Type B pancreatic cell (in vitro differentiated cells): ENCODE results near the gene PPFIBP2. TPM values are rescaled to one million over a fixed set of nuclear protein-coding genes. Genes with fewer than 3 reads are reported as not detected.

ENCODE experiments used
- DNase-seq: peaks from one replicate; pipeline ENCODE4 v3.0.0; 2021; ENCODE audit warnings: mixed read lengths; ENCODE audit not compliant: unreplicated experiment; ENCODE audit errors: extremely low spot score
- H3K27ac Mint-ChIP-seq: 2 replicates; pipeline ENCODE4 v1.8.0; 2021; ENCODE audit warnings: mild to moderate bottlenecking, mixed read lengths
- H3K27me3 Mint-ChIP-seq: 2 replicates; pipeline ENCODE4 v1.8.0; 2021; ENCODE audit warnings: mixed read lengths
- H3K36me3 Mint-ChIP-seq: 2 replicates; pipeline ENCODE4 v1.8.0; 2021; ENCODE audit warnings: mixed read lengths
- H3K4me1 Mint-ChIP-seq: one replicate; pipeline ENCODE4 v1.8.0; 2021; ENCODE audit warnings: mixed read lengths; ENCODE audit not compliant: unreplicated experiment
- H3K4me3 Mint-ChIP-seq: 2 replicates; pipeline ENCODE4 v1.8.0; 2021; ENCODE audit warnings: mild to moderate bottlenecking, mixed read lengths
- H3K9me3 Mint-ChIP-seq: 2 replicates; pipeline ENCODE4 v1.8.0; 2021; ENCODE audit warnings: mixed read lengths
- total RNA-seq: library from RNA; stranded (reverse); gene quantifications from 2 replicates; pipeline ENCODE4 v1.2.1, GENCODE V29; 2021; ENCODE audit warnings: low replicate concordance
- TF ChIP-seq, protein P1 (sequence below): fragments of 200-600 bp; sonication (generic); conservative IDR thresholded peaks from 2 replicates; pipeline ENCODE4 v1.5.0; 2021; ENCODE audit warnings: antibody characterized with exemption, mild to moderate bottlenecking

Gene PPFIBP2
- total RNA-seq, 1 donor from 2014 or later = 70.7 TPM

DNA sequence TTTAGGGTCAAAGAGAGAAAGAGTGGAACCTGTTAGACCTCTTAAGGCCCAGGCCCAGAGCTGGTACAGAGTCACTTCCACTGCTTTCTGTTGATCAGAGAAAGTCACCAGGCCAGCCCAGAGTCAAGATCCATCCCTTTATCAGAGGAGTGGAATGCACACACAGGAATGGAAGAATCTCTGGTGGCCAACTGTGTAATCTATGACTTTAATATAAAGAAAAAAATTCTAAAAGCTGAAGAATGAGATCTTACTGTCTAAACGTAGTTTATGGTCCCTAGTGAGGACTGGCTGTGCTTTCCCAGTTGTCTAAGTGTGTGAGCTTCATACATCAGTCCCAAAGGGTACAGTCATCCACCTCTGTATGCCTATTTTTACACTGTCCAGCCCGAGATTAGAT is 51.0 kb downstream of the PPFIBP2 start:
- Mint-ChIP-seq H3K4me1 (peaks cover 40% of the 10 kb centered on the region), H3K27ac (no peak overlapping the region), H3K9me3 (no peaks in the 10 kb centered on the region), H3K36me3 (peaks cover 12% of the 10 kb centered on the region), H3K27me3 (no peaks in the 10 kb centered on the region), H3K4me3 (no peak overlapping the region)
- TF ChIP-seq, protein P1, sequence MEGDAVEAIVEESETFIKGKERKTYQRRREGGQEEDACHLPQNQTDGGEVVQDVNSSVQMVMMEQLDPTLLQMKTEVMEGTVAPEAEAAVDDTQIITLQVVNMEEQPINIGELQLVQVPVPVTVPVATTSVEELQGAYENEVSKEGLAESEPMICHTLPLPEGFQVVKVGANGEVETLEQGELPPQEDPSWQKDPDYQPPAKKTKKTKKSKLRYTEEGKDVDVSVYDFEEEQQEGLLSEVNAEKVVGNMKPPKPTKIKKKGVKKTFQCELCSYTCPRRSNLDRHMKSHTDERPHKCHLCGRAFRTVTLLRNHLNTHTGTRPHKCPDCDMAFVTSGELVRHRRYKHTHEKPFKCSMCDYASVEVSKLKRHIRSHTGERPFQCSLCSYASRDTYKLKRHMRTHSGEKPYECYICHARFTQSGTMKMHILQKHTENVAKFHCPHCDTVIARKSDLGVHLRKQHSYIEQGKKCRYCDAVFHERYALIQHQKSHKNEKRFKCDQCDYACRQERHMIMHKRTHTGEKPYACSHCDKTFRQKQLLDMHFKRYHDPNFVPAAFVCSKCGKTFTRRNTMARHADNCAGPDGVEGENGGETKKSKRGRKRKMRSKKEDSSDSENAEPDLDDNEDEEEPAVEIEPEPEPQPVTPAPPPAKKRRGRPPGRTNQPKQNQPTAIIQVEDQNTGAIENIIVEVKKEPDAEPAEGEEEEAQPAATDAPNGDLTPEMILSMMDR = no peak
- DNase-seq = no peak

DNA sequence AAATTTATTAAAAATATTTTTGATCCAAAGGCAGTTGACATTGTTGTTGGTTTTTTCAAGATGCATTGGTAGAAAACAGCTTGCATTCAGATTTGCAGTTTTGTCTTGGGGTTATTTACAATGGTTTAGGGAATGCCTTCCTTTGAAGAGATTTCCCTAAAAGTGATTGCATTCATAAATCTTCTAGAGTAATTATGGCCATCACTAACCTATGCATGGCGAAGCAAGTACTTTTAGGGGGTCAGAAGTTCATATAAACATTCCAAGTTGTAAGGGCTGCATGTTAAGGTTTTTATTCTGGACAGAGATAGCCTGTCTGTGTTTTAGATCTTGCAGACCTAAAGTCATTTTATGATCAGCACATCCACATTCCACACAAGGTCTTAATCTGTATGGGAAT is 53.5 kb downstream of the PPFIBP2 start:
- peaks cover 12% of the 10 kb centered on the region for H3K36me3 Mint-ChIP-seq

GRCh38 chr11:7569044-7569443 is 55.2 kb downstream of the PPFIBP2 start:
- no peak for DNase-seq
- Mint-ChIP-seq H3K4me3 (no peak overlapping the region), H3K4me1 (peaks cover 49% of the 10 kb centered on the region), H3K36me3 (peaks cover 12% of the 10 kb centered on the region), H3K27ac (no peak overlapping the region), H3K27me3 (no peaks in the 10 kb centered on the region), H3K9me3 (no peaks in the 10 kb centered on the region)
- TF ChIP-seq, protein P1 = no peak

More for the DNA sequence above, 53.5 kb downstream of the PPFIBP2 start:
- TF ChIP-seq, protein P1 = no peak
- H3K9me3 Mint-ChIP-seq = no peaks in the 10 kb centered on the region
- H3K4me3 Mint-ChIP-seq = no peak overlapping the region
- H3K27ac Mint-ChIP-seq = no peak overlapping the region
- DNase-seq = no peak
- peaks cover 49% of the 10 kb centered on the region for H3K4me1 Mint-ChIP-seq
- no peaks in the 10 kb centered on the region for H3K27me3 Mint-ChIP-seq

- no peaks in the 10 kb centered on the region for H3K27me3 Mint-ChIP-seq
- DNase-seq = no peak
- peak overlapping the region; percentile 58 for H3K27ac Mint-ChIP-seq
- no peak overlapping the region for H3K4me3 Mint-ChIP-seq
- H3K4me1 Mint-ChIP-seq = peaks cover 53% of the 10 kb centered on the region
- TF ChIP-seq, protein P1 = no peak
- H3K9me3 Mint-ChIP-seq = no peaks in the 10 kb centered on the region
- H3K36me3 Mint-ChIP-seq = peaks cover 5% of the 10 kb centered on the region
These were observed 56.4 kb downstream of the PPFIBP2 start for GRCh38 chr11:7570241-7570640.

- H3K27ac Mint-ChIP-seq = peak overlapping the region; percentile 91
- DNase-seq = no peak
- TF ChIP-seq, protein P1 = no peak
- no peaks in the 10 kb centered on the region for H3K27me3 Mint-ChIP-seq
- peaks cover 61% of the 10 kb centered on the region for H3K4me1 Mint-ChIP-seq
- no peaks in the 10 kb centered on the region for H3K9me3 Mint-ChIP-seq
- peak overlapping the region; percentile 4 for H3K4me3 Mint-ChIP-seq
- H3K36me3 Mint-ChIP-seq = peaks cover 4% of the 10 kb centered on the region
These were observed 57.2 kb downstream of the PPFIBP2 start for GRCh38 chr11:7570938-7571521.

GRCh38 chr11:7571640-7572000 is 57.8 kb downstream of the PPFIBP2 start:
- H3K27ac Mint-ChIP-seq = peak overlapping the region; percentile 91
- peak overlapping the region; percentile 76 for H3K4me3 Mint-ChIP-seq
- peaks cover 4% of the 10 kb centered on the region for H3K36me3 Mint-ChIP-seq
- TF ChIP-seq, protein P1 = peak; percentile 91
- peaks cover 65% of the 10 kb centered on the region for H3K4me1 Mint-ChIP-seq
- no peaks in the 10 kb centered on the region for H3K27me3 Mint-ChIP-seq
- H3K9me3 Mint-ChIP-seq = no peaks in the 10 kb centered on the region
- DNase-seq = no peak
